Gastroesophageal sphincter (tissue), 4 donors: ENCODE data around the gene OR1E2. TPM values are rescaled to one million over a fixed set of nuclear protein-coding genes. Genes with fewer than 3 reads are reported as not detected.
A peak's percentile ranks its signal among the peaks of the same experiment; 100 is the strongest.
"Not testable (repeated sequence)": the region's sequence is repeated elsewhere in the genome, so short reads cannot be mapped to it uniquely, and the experiment has no call there.

Experiments
- ATAC-seq: fragments of 150-250 bp; one replicate; pipeline ENCODE4 v1.9.1; 2016; ENCODE audit warnings: mild to moderate bottlenecking, moderate library complexity
- H3K27ac ChIP-seq, 4 donors: fragments of 200-600 bp; sonication (generic) in 3 of 4; 1 replicate in 3 of 4; 2 replicates in 1 of 4; pipeline ENCODE4 v1.5.1; 2016 to 2019
- H3K27me3 ChIP-seq: fragments of 200-600 bp; sonication (generic); one replicate; pipeline ENCODE4 v1.5.1; 2019
- H3K36me3 ChIP-seq, 2 donors: fragments of 200-600 bp; sonication (generic); one replicate each; pipeline ENCODE4 v1.5.1; 2019; ENCODE audit warnings: control low read depth in 1 of 2
- H3K4me1 ChIP-seq, 3 donors: fragments of 200-600 bp; sonication (generic); 1 replicate in 2 of 3; 2 replicates in 1 of 3; pipeline ENCODE4 v1.5.1; 2016 to 2019; ENCODE audit warnings: control low read depth in 2 of 3
- H3K4me3 ChIP-seq, 2 donors: fragments of 200-600 bp; sonication (generic); one replicate each; pipeline ENCODE4 v1.5.1; 2019; ENCODE audit warnings: mild to moderate bottlenecking in 1 of 2, moderate library complexity in 1 of 2
- H3K9me3 ChIP-seq, 3 donors: fragments of 200-600 bp; sonication (generic); one replicate each; pipeline ENCODE4 v1.5.1; 2017 to 2019; ENCODE audit warnings: control low read depth in 2 of 3
- CTCF ChIP-seq, 4 experiments: fragments of 200-600 bp in 2 of 4; fragments of 450-650 bp in 2 of 4; sonication (generic) in 1 of 4; IDR thresholded peaks; one replicate each; pipeline ENCODE4 v1.5.1; 2017 to 2019; ENCODE audit warnings: antibody characterized with exemption in 4 of 4, mild to moderate bottlenecking in 2 of 4, moderate library complexity in 2 of 4
- EP300 ChIP-seq: sonication (generic); formaldehyde crosslinking; IDR thresholded peaks from one replicate; pipeline ENCODE4 v1.6.1; 2017; ENCODE audit warnings: antibody characterized with exemption, mild to moderate bottlenecking
- POLR2A ChIP-seq, 2 donors: fragments of 450-650 bp; IDR thresholded peaks; one replicate each; pipeline ENCODE4 v1.6.1; 2017; ENCODE audit warnings: antibody characterized with exemption in 2 of 2, mild to moderate bottlenecking in 2 of 2, moderate library complexity in 1 of 2
- POLR2AphosphoS5 ChIP-seq: sonication (generic); formaldehyde crosslinking; IDR thresholded peaks from one replicate; pipeline ENCODE4 v1.6.1; 2017; ENCODE audit warnings: antibody characterized with exemption
- WGBS, 2 donors: methylation state at CpG; one replicate each; pipeline ENCODE4 v1.1.5; 2018; ENCODE audit warnings: low coverage in 1 of 2; 5-methylcytosine and 5-hydroxymethylcytosine counted together
- total RNA-seq, 4 donors: library from RNA; depleted of rRNA; stranded (reverse); fragments of >200 nt; gene quantifications; one replicate each; pipeline ENCODE4 v1.1.0, GENCODE V29; 2016

Gene OR1E2
- total RNA-seq, 4 donors from 2014 or later, result not detected

- ATAC-seq, result peak; percentile 62
- TF ChIP-seq EP300, result no peak
- no peak for TF ChIP-seq POLR2AphosphoS5
- no peak for TF ChIP-seq CTCF (IDR thresholded peaks at IDR 0.05)
- no peak for TF ChIP-seq POLR2A (IDR thresholded peaks at IDR 0.05)
- WGBS, 2 donors, result 32 to 61% methylated on average over 3 to 4 of the region's 4 CpGs
- Histone ChIP-seq H3K27me3 (peaks cover 6% of the 10 kb centered on the region), H3K9me3 (no peaks in the 10 kb centered on the region), H3K4me3 (peak overlapping the region in 1 of 2 donors; percentile 41), H3K4me1 (peaks cover 0 to 13% (median 0%) of the 10 kb centered on the region in 3 donors), H3K27ac (peak overlapping the region in 3 of 4 donors; percentile 53 to 70 (median 57)), H3K36me3 (no peaks in the 10 kb centered on the region)
These were observed 41.6 kb upstream of the OR1E2 start for GRCh38 chr17:3475251-3475685.

GRCh38 chr17:3474212-3474611 is 40.6 kb upstream of the OR1E2 start:
- ATAC-seq, result no peak
- H3K4me3 ChIP-seq, result no peak overlapping the region
- H3K36me3 ChIP-seq, result no peaks in the 10 kb centered on the region
- no peaks in the 10 kb centered on the region for H3K9me3 ChIP-seq
- TF ChIP-seq CTCF (IDR thresholded peaks at IDR 0.05) (no peak), EP300 (no peak), POLR2A (IDR thresholded peaks at IDR 0.05) (no peak), POLR2AphosphoS5 (no peak)
- H3K27me3 ChIP-seq, result no peaks in the 10 kb centered on the region
- WGBS, 2 donors, result 21 to 34% methylated on average over 3 of the region's 3 CpGs
- H3K4me1 ChIP-seq, result peaks cover 0 to 13% (median 0%) of the 10 kb centered on the region in 3 donors
- H3K27ac ChIP-seq, result peak overlapping the region in 2 of 4 donors; percentile 53 to 70

GRCh38 chr17:3472137-3472536 is 38.5 kb upstream of the OR1E2 start:
- no peak for ATAC-seq
- WGBS, 2 donors, result 93 to 100% methylated on average over 1 to 10 of the region's 21 CpGs
- TF ChIP-seq EP300 (no peak), POLR2A (IDR thresholded peaks at IDR 0.05) (no peak), CTCF (IDR thresholded peaks at IDR 0.05) (no peak), POLR2AphosphoS5 (no peak)

GRCh38 chr17:3471599-3471998 is 38.0 kb upstream of the OR1E2 start, which contains the start of gene SPATA22:
Gene SPATA22 (minus strand): TSS chr17:3471819. CDS start chr17:3469325, 2,494 bp downstream.
- peaks cover 0 to 13% (median 0%) of the 10 kb centered on the region in 3 donors for H3K4me1 ChIP-seq
- H3K9me3 ChIP-seq, result no peaks in the 10 kb centered on the region
- H3K36me3 ChIP-seq, result no peaks in the 10 kb centered on the region
- no peak within 1 kb of the TSS for H3K27ac ChIP-seq
- no peak within 1 kb of the TSS for H3K4me3 ChIP-seq
- no peaks in the 10 kb centered on the region for H3K27me3 ChIP-seq
- WGBS, 2 donors, result 83 to 95% methylated on average over 2 to 4 of the region's 38 CpGs
- no peak for ATAC-seq
- TF ChIP-seq POLR2A (IDR thresholded peaks at IDR 0.05), result no peak
- TF ChIP-seq CTCF (IDR thresholded peaks at IDR 0.05), result no peak
- TF ChIP-seq EP300, result no peak
- no peak for TF ChIP-seq POLR2AphosphoS5

More at GRCh38 chr17:3472137-3472536, 38.5 kb upstream of the OR1E2 start:
- Histone ChIP-seq H3K27me3 (no peaks in the 10 kb centered on the region), H3K9me3 (no peaks in the 10 kb centered on the region), H3K27ac (no peak overlapping the region), H3K36me3 (no peaks in the 10 kb centered on the region), H3K4me1 (peaks cover 0 to 13% (median 0%) of the 10 kb centered on the region in 3 donors), H3K4me3 (no peak overlapping the region)

GRCh38 chr17:3469529-3469928 is 35.9 kb upstream of the OR1E2 start:
- Histone ChIP-seq H3K27ac (no peak overlapping the region), H3K4me3 (no peak overlapping the region), H3K4me1 (peaks cover 0 to 8% (median 0%) of the 10 kb centered on the region in 3 donors), H3K36me3 (no peaks in the 10 kb centered on the region), H3K27me3 (no peaks in the 10 kb centered on the region), H3K9me3 (no peaks in the 10 kb centered on the region)
- ATAC-seq, result no peak
- WGBS, 2 donors, result 25 to 59% methylated on average over 2 to 4 of the region's 5 CpGs
- TF ChIP-seq POLR2AphosphoS5, result no peak
- no peak for TF ChIP-seq CTCF (IDR thresholded peaks at IDR 0.05)
- no peak for TF ChIP-seq EP300
- no peak for TF ChIP-seq POLR2A (IDR thresholded peaks at IDR 0.05)

GRCh38 chr17:3466355-3466754 is 32.7 kb upstream of the OR1E2 start:
- WGBS, 2 donors, result 80 to 83% methylated on average over 1 of the region's 1 CpG
- not testable (repeated sequence) for H3K27me3 ChIP-seq

More at GRCh38 chr17:3466355-3466754, 32.7 kb upstream of the OR1E2 start:
- not testable (repeated sequence) for H3K27ac ChIP-seq, H3K4me3 ChIP-seq, H3K9me3 ChIP-seq, H3K36me3 ChIP-seq, ATAC-seq, H3K4me1 ChIP-seq
